ENCODE measurements around the gene SEMA6A. TPM values are rescaled to one million over a fixed set of nuclear protein-coding genes. Genes with fewer than 3 reads are reported as not detected.

The SEMA6A gene
- total and polyA plus RNA-seq, 4 donors, result 3.4 to 31.6 (median 12.0) TPM

DNA sequence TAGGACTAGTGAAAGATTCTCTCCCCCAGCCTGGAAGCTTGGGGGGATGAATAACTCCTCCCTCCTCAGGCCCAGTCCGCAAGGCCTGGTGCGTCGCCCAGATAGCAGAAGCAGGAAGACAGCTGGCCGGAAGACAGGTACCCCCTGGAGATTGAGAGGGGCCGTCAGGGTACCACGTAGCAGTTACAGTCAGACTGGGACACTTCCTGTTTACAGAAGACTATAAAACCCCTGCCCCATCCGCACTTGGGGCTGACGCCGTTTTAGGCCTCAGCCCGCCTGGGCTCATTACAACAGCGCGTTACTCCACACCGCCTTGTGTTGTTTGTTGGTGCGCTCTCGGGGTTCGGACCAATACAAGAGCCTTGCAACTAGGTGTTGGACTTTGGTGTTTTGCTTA, 15.4 kb downstream of the SEMA6A start:
- peaks cover 0 to 9% (median 7%) of the 10 kb centered on the region in 5 donors for H3K4me1 ChIP-seq (ENCODE audit: control insufficient read depth in 5 of 5, insufficient read depth in 5 of 5, low read length in 5 of 5)
- TF ChIP-seq, protein P1, sequence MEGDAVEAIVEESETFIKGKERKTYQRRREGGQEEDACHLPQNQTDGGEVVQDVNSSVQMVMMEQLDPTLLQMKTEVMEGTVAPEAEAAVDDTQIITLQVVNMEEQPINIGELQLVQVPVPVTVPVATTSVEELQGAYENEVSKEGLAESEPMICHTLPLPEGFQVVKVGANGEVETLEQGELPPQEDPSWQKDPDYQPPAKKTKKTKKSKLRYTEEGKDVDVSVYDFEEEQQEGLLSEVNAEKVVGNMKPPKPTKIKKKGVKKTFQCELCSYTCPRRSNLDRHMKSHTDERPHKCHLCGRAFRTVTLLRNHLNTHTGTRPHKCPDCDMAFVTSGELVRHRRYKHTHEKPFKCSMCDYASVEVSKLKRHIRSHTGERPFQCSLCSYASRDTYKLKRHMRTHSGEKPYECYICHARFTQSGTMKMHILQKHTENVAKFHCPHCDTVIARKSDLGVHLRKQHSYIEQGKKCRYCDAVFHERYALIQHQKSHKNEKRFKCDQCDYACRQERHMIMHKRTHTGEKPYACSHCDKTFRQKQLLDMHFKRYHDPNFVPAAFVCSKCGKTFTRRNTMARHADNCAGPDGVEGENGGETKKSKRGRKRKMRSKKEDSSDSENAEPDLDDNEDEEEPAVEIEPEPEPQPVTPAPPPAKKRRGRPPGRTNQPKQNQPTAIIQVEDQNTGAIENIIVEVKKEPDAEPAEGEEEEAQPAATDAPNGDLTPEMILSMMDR (IDR thresholded peaks at IDR 0.05; ENCODE audit: control extremely low read depth, extremely low read depth), result no peak
- WGBS, 2 donors, result 73 to 76% methylated on average over 16 of the region's 16 CpGs

DNA sequence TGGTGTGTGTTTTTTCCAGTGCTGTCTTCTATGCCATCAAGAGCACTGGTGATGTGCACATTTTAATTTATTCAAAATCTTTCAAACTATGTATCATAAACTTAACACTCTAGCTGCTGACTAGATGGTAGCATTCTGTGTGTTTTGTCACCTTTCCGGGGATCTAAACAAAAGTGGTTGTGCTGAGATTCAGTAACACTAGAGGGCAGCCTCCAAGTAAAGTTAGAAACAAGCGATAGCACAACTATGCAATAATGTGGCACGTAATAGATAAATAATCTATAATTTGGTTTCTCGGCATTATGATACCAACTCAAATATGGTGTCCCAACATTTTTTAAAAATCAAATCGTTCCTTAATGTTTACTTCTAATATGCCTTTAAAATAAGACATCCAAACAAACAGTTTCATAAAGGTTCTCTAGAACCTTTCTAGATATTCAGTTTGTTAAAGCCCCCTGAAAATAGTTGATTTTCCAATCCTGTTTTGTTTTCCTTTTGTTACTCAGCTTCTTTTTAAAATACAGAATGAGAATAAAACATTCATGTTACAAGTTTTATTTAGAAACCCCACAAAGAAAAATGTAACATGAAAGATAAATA, 16.9 kb downstream of the SEMA6A start:
- 39 to 51% methylated on average over 5 of the region's 5 CpGs for WGBS, 2 donors
- no peak for ATAC-seq (ENCODE audit: insufficient read depth, low FRiP score)

More for the DNA sequence above, 15.4 kb downstream of the SEMA6A start:
- H3K4me3 ChIP-seq, result no peak overlapping the region
- DNase-seq (no peak), ATAC-seq (ENCODE audit: insufficient read depth, low FRiP score) (no peak)
- no peaks in the 10 kb centered on the region for H3K27me3 ChIP-seq (ENCODE audit: control insufficient read depth in 3 of 3, insufficient read depth in 3 of 3, low read length in 2 of 3)
- H3K27ac ChIP-seq (ENCODE audit: low read depth in 1 of 2, low read length in 1 of 2), result no peak overlapping the region
- H3K9me3 ChIP-seq (ENCODE audit: control insufficient read depth in 4 of 4, insufficient read depth in 3 of 4, low read length in 3 of 4), result no peaks in the 10 kb centered on the region
- no peak overlapping the region for H3K9ac ChIP-seq (ENCODE audit: insufficient read depth in 1 of 2, low read length in 2 of 2)
- no peaks in the 10 kb centered on the region for H3K36me3 ChIP-seq (ENCODE audit: control insufficient read depth in 4 of 4, insufficient read depth in 4 of 4, low read length in 4 of 4)

DNA sequence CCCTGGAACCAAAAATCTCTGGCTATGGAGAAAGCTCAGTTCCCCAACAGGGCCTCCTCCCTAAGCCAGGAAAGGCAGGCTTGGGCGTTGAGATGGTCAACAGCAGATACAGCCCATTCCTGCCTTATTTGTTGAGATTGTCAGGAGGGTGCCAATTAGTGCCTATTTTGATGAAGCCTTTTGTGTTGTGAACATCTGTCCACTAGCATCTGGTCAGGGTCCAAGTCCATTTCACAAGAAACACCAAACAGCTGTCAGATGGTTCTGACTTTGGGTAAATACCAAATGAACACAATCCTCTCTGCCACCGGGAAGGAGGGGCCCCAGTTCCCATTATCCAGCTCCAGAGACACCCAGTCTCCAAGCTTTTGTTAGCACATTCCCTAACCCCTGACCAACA, 19.9 kb downstream of the SEMA6A start:
- TF ChIP-seq, protein P1 (IDR thresholded peaks at IDR 0.05; ENCODE audit: control extremely low read depth, extremely low read depth), result no peak
- no peaks in the 10 kb centered on the region for H3K27me3 ChIP-seq (ENCODE audit: control insufficient read depth in 3 of 3, insufficient read depth in 3 of 3, low read length in 2 of 3)
- no peak overlapping the region for H3K27ac ChIP-seq (ENCODE audit: low read depth in 1 of 2, low read length in 1 of 2)
- no peaks in the 10 kb centered on the region for H3K36me3 ChIP-seq (ENCODE audit: control insufficient read depth in 4 of 4, insufficient read depth in 4 of 4, low read length in 4 of 4)
- no peak overlapping the region for H3K4me3 ChIP-seq
- ATAC-seq (ENCODE audit: insufficient read depth, low FRiP score), result no peak
- H3K9me3 ChIP-seq (ENCODE audit: control insufficient read depth in 4 of 4, insufficient read depth in 3 of 4, low read length in 3 of 4), result no peaks in the 10 kb centered on the region
- DNase-seq, result no peak
- no peak overlapping the region for H3K9ac ChIP-seq (ENCODE audit: insufficient read depth in 1 of 2, low read length in 2 of 2)
- WGBS, 2 donors, result 67% methylated on average over 2 of the region's 2 CpGs
- H3K4me1 ChIP-seq (ENCODE audit: control insufficient read depth in 5 of 5, insufficient read depth in 5 of 5, low read length in 5 of 5), result peaks cover 0 to 9% (median 5%) of the 10 kb centered on the region in 5 donors

More for the DNA sequence above, 16.9 kb downstream of the SEMA6A start:
- H3K9me3 ChIP-seq (ENCODE audit: control insufficient read depth in 4 of 4, insufficient read depth in 3 of 4, low read length in 3 of 4), result no peaks in the 10 kb centered on the region
- H3K36me3 ChIP-seq (ENCODE audit: control insufficient read depth in 4 of 4, insufficient read depth in 4 of 4, low read length in 4 of 4), result no peaks in the 10 kb centered on the region
- no peaks in the 10 kb centered on the region for H3K27me3 ChIP-seq (ENCODE audit: control insufficient read depth in 3 of 3, insufficient read depth in 3 of 3, low read length in 2 of 3)
- H3K27ac ChIP-seq (ENCODE audit: low read depth in 1 of 2, low read length in 1 of 2), result no peak overlapping the region
- peaks cover 0 to 9% (median 8%) of the 10 kb centered on the region in 5 donors for H3K4me1 ChIP-seq (ENCODE audit: control insufficient read depth in 5 of 5, insufficient read depth in 5 of 5, low read length in 5 of 5)
- no peak overlapping the region for H3K4me3 ChIP-seq
- no peak overlapping the region for H3K9ac ChIP-seq (ENCODE audit: insufficient read depth in 1 of 2, low read length in 2 of 2)
- DNase-seq, result peak in 2 of 3 donors; percentile 43 to 46
- TF ChIP-seq, protein P1 (IDR thresholded peaks at IDR 0.05; ENCODE audit: control extremely low read depth, extremely low read depth), result no peak

DNA sequence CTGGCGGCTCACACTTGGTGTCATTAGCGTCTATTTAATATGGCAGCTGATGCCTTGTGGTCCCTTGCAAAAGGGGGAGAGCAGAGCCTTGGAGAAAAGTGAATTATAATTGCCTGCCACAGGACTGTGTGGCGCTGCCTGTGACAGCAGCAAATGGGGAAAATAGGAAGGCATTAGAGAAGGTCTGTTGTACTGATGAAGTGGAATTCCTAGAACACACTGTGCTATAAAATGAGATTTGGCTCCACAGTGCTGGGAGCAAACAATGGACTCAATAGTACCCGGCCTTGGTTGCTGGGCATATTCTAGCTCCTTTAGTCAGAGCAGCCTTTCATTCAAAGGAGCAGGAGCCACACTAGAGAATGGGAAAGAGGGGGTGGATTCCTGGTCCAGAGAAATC, 21.3 kb downstream of the SEMA6A start:
- ATAC-seq (ENCODE audit: insufficient read depth, low FRiP score), result no peak
- no peak overlapping the region for H3K4me3 ChIP-seq
- H3K4me1 ChIP-seq (ENCODE audit: control insufficient read depth in 5 of 5, insufficient read depth in 5 of 5, low read length in 5 of 5), result peaks cover 0 to 9% (median 1%) of the 10 kb centered on the region in 5 donors
- no peaks in the 10 kb centered on the region for H3K27me3 ChIP-seq (ENCODE audit: control insufficient read depth in 3 of 3, insufficient read depth in 3 of 3, low read length in 2 of 3)
- H3K9ac ChIP-seq (ENCODE audit: insufficient read depth in 1 of 2, low read length in 2 of 2), result no peak overlapping the region
- WGBS, 2 donors, result 87 to 92% methylated on average over 4 of the region's 4 CpGs
- no peaks in the 10 kb centered on the region for H3K9me3 ChIP-seq (ENCODE audit: control insufficient read depth in 4 of 4, insufficient read depth in 3 of 4, low read length in 3 of 4)
- DNase-seq, result no peak
- TF ChIP-seq, protein P1 (IDR thresholded peaks at IDR 0.05; ENCODE audit: control extremely low read depth, extremely low read depth), result no peak
- no peaks in the 10 kb centered on the region for H3K36me3 ChIP-seq (ENCODE audit: control insufficient read depth in 4 of 4, insufficient read depth in 4 of 4, low read length in 4 of 4)
- no peak overlapping the region for H3K27ac ChIP-seq (ENCODE audit: low read depth in 1 of 2, low read length in 1 of 2)
